Mucosa of descending colon (tissue), 3 donors: ENCODE results near the gene MSANTD7. TPM values are rescaled to one million over a fixed set of nuclear protein-coding genes. Genes with fewer than 3 reads are reported as not detected.

ENCODE experiments used
- ATAC-seq: fragments of 200-7000 bp; cut with Tn5 transposase; one replicate; pipeline ENCODE4 v1.9.1; 2020; ENCODE audit warnings: mild to moderate bottlenecking, moderate library complexity
- DNase-seq, 3 donors: peaks; one replicate each; pipeline ENCODE4 v3.0.0-alpha.2; 2020
- H3K36me3 ChIP-seq: fragments of 200-600 bp; one replicate; pipeline ENCODE4 v1.8.0; 2021; ENCODE audit warnings: low read depth, mild to moderate bottlenecking
- H3K4me1 ChIP-seq: fragments of 200-600 bp; one replicate; pipeline ENCODE4 v1.8.0; 2021; ENCODE audit warnings: low read depth, mild to moderate bottlenecking
- H3K4me3 ChIP-seq: fragments of 200-600 bp; one replicate; pipeline ENCODE4 v1.8.0; 2021; ENCODE audit warnings: mild to moderate bottlenecking
- H3K9me3 ChIP-seq: fragments of 200-600 bp; one replicate; pipeline ENCODE4 v1.8.0; 2021; ENCODE audit warnings: mild to moderate bottlenecking
- CTCF ChIP-seq: fragments of 200-600 bp; IDR thresholded peaks from one replicate; pipeline ENCODE4 v1.8.0; 2022; ENCODE audit warnings: antibody characterized with exemption, mild to moderate bottlenecking
- intact Hi-C, 2 donors: fragments of 100-400 bp; cut with DNase I in 1 of 2; cut with micrococcal nuclease in 1 of 2; formaldehyde crosslinking; loops; one replicate each; pipeline versions ENCODE4 v1.11.0 to v1.11.1; 2022; cut with DNase I, micrococcal nuclease
- long read RNA-seq, 2 donors: library from polyadenylated mRNA; unstranded; transcript quantifications; one replicate each; pipeline ENCODE4 v2.0.0, GENCODE V29; 2019 to 2021
- total RNA-seq, 3 donors: library from RNA; stranded (reverse); fragmentation: NEBNext Ultra II Directional in 2 of 3; extraction: Animal tissue kit (Norgen Biotek cat#: 25700) in 2 of 3; gene quantifications; one replicate each; pipeline versions ENCODE4 v1.2.1 to v1.2.4, GENCODE V29; 2021 to 2023
- donor health status: DM: no; HTN: no; CAD: no; lungs with moderate emphysema.
- donor health status: DM: no; HTN: no; CAD: no.
- donor health status: DM: no; HTN: yes; CAD: no.

Gene MSANTD7
- 10 to 100 TPM; 11.2 to 14.1 (median 14.0) TPM for total RNA-seq
- long read RNA-seq, donor 1, full-length matches to known transcripts = 3 of 7 reads
- long read RNA-seq, donor 1, partial matches to known transcripts = 3 of 7 reads
- long read RNA-seq, donor 1, other reads (novel, unspliced or antisense) = 1 of 7 reads
- long read RNA-seq, donor 2, full-length matches to known transcripts = 3 of 3 reads
- long read RNA-seq, donor 2, partial matches to known transcripts = 0 of 3 reads
- long read RNA-seq, donor 2, other reads (novel, unspliced or antisense) = 0 of 3 reads

GRCh38 chr10:14837757-14838581, at the start of gene MSANTD7, which contains the start of the genes CDNF and HSPA14:
Gene MSANTD7, plus strand, starts transcription at chr10:14838306. Its CDS starts 3,979 bp downstream, at chr10:14842285.
Gene CDNF, minus strand, starts transcription at chr10:14838037. Its CDS starts 91 bp downstream, at chr10:14837946.
Gene HSPA14, plus strand, starts transcription at chr10:14838306. Its CDS starts 97 bp downstream, at chr10:14838403.
- DNase-seq = peak; percentile 99 to 100 (median 99)
- H3K9me3 ChIP-seq = no peaks in the 10 kb centered on the region
- intact Hi-C loops = no loop called here
- no peak for TF ChIP-seq CTCF
- peak; percentile 96 for ATAC-seq
- peak within 1 kb of the TSS; percentile 91 for H3K4me3 ChIP-seq
- peaks cover 9% of the 10 kb centered on the region for H3K4me1 ChIP-seq
- peaks cover 6% of the 10 kb centered on the region for H3K36me3 ChIP-seq

- Histone ChIP-seq H3K9me3 (no peaks in the 10 kb centered on the region), H3K4me1 (no peaks in the 10 kb centered on the region), H3K4me3 (no peak overlapping the region), H3K36me3 (no peaks in the 10 kb centered on the region)
- no peak for TF ChIP-seq CTCF
- no peak for ATAC-seq
- intact Hi-C loops = no loop called here
- no peak for DNase-seq
Measured at GRCh38 chr10:14798636-14799035, 39.5 kb upstream of the MSANTD7 start.

GRCh38 chr10:14800397-14800796, 37.7 kb upstream of the MSANTD7 start:
- DNase-seq (no peak), ATAC-seq (no peak)
- Histone ChIP-seq H3K36me3 (no peaks in the 10 kb centered on the region), H3K4me3 (no peak overlapping the region), H3K4me1 (no peaks in the 10 kb centered on the region), H3K9me3 (no peaks in the 10 kb centered on the region)
- TF ChIP-seq CTCF = no peak
- intact Hi-C loops = no loop called here

GRCh38 chr10:14801723-14802122, 36.4 kb upstream of the MSANTD7 start:
- no peak overlapping the region for H3K4me3 ChIP-seq
- no peak for TF ChIP-seq CTCF
- no peaks in the 10 kb centered on the region for H3K4me1 ChIP-seq
- H3K9me3 ChIP-seq = no peaks in the 10 kb centered on the region
- intact Hi-C loops = no loop called here
- DNase-seq = no peak
- H3K36me3 ChIP-seq = no peaks in the 10 kb centered on the region
- ATAC-seq = no peak

- H3K9me3 ChIP-seq = no peaks in the 10 kb centered on the region
- no peaks in the 10 kb centered on the region for H3K36me3 ChIP-seq
- ATAC-seq = no peak
- no peak for TF ChIP-seq CTCF
- intact Hi-C loops = no loop called here
- no peak for DNase-seq
- no peaks in the 10 kb centered on the region for H3K4me1 ChIP-seq
- no peak overlapping the region for H3K4me3 ChIP-seq
Measured at GRCh38 chr10:14803827-14804226, 34.3 kb upstream of the MSANTD7 start.
